HG02642 (cell line): ENCODE results near the gene DDX51.

ENCODE experiments used
- ATAC-seq: cut with Tn5 transposase; IDR thresholded peaks from one replicate; pipeline ENCODE4 v1.9.1; 2021; ENCODE audit warnings: mild to moderate bottlenecking; ENCODE audit not compliant: unreplicated experiment, poor library complexity

DDX51 gene

DNA sequence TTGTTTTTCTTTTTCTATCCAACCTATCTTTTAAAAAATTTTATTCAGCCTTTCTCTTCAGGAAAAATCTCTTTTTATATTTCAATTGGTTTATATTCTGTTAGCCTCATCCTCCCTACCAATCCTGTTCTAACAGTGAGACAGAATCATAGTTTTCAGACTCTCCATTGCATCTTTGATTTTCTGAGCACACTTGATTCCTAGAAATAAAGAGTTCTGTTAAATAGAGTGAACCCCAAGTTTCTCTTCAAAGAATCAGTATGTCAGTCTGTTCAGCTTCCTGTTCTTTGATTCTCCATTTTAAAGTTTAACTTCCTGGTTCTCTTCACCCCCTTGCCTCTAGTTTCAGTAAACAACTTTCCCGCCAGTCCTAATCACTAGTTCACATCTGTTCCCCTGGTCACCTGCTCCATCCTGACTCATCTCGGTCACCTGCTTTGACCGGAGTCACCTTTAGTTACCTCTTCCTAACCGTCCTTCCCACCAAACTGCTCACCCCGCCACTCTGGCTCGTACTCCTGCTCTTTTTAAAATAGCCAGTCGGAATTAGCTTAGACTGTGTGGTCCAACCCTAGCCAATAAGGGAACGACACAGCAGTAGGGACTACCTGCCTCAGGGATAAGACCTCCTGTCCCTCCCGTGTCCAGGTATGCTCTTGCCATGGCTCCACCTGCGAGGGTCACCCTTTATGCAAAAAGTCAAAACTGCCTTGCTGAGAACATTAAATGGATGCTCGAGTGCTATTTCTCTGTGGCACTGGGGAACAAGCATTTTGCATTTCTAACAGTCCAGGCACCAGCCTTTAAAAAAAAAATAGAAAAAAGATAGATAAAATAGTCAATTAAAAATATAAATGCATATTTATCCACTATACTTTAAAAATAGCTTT lies 48.4 kb downstream of the DDX51 start:
- ATAC-seq: no peak

DNA sequence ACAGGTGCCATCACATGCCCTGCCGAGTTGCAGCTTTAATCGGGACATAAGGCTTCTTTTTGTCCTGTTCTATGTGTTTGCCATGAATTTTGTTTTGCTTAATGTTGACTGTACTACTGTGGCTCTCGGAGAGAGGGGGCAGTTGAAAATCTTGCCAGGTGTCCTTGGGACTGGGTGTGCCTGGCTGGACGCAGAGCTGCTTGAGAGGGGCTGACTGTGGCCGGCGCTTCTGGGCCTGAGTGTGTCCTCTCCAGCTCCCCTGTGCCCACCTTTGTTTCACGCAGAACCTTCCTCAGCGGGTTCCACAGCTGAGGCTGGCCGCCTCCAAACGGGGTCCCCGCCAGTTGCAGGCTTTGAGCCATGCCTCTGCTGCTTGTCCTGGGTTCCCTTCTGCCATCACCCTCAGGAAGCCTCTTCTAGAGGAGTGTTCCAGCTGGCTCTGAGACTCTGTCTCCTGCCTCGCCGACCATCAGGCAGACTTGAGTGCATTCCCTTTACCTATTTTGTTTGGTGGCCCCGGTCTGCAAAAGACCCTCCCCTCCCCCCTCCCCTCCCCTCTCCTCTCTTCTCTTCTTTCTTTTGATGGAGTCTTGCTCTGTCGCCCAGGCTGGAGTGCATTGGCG lies 49.7 kb downstream of the DDX51 start:
- ATAC-seq: no peak

GRCh38 chr12:132089407-132089910 lies 54.7 kb downstream of the DDX51 start:
- ATAC-seq: no peak
